IMR-90 (cell line): ENCODE data around the gene MRPS33. TPM values are rescaled to one million over a fixed set of nuclear protein-coding genes. Genes with fewer than 3 reads are reported as not detected.
"Not testable (repeated sequence)": the region's sequence is repeated elsewhere in the genome, so short reads cannot be mapped to it uniquely, and the experiment has no call there.

Experiments used
- ATAC-seq: fragments of 200-7000 bp; cut with Tn5 transposase; 2 replicates; pipeline ENCODE4 v1.9.1; 2020; ENCODE audit warnings: low read depth, mild to moderate bottlenecking, moderate library complexity
- BruUV-seq: library from RNA; stranded (reverse); fragments of 400-500 nt; replicated peaks from 2 replicates; lab custom pipeline; 2021; lab: Mats Ljungman, UMichigan
- CTCF ChIA-PET: fragments of 300-600 bp; formaldehyde crosslinking; extraction: SDS; loops from one replicate; lab custom pipeline; 2021; ENCODE audit warnings: antibody characterized with exemption; lab: Yijun Ruan, JAX
- POLR2A ChIA-PET: fragments of 300-600 bp; sonication (Branson Sonifier 250); formaldehyde crosslinking; loops from one replicate; lab custom pipeline; 2022; ENCODE audit warnings: antibody characterized with exemption; ENCODE audit not compliant: unreplicated experiment; lab: Charles Lee
- DNase-seq: peaks from one replicate; pipeline ENCODE4 v3.0.0; 2013
- H2AFZ ChIP-seq: replicated peaks from 2 replicates; pipeline ENCODE3; 2013; ENCODE audit warnings: low read length, mild to moderate bottlenecking; ENCODE audit not compliant: poor library complexity
- H2AK5ac ChIP-seq: 2 replicates; pipeline ENCODE4 v1.6.1; 2013; ENCODE audit warnings: low read depth, low read length, inconsistent platforms
- H2AK9ac ChIP-seq: replicated peaks from 2 replicates; pipeline ENCODE3; 2013; ENCODE audit warnings: mild to moderate bottlenecking, low read depth, low read length, moderate library complexity; ENCODE audit not compliant: poor library complexity
- H2BK120ac ChIP-seq: 2 replicates; pipeline ENCODE4 v1.6.1; 2013; ENCODE audit warnings: low read depth, low read length, inconsistent platforms
- H2BK15ac ChIP-seq: 3 replicates; pipeline ENCODE4 v1.6.1; 2013; ENCODE audit warnings: low read depth, low read length, inconsistent platforms
- H2BK20ac ChIP-seq: 2 replicates; pipeline ENCODE4 v1.6.1; 2013; ENCODE audit warnings: low read depth, mild to moderate bottlenecking, inconsistent platforms, low read length, moderate library complexity
- H2BK5ac ChIP-seq: 2 replicates; pipeline ENCODE4 v1.6.1; 2013; ENCODE audit warnings: mild to moderate bottlenecking, low read depth, low read length, inconsistent platforms; ENCODE audit not compliant: poor library complexity, severe bottlenecking
- H3K14ac ChIP-seq: replicated peaks from 2 replicates; pipeline ENCODE4 v1.6.1; 2013; ENCODE audit warnings: low read depth, low read length, inconsistent platforms
- H3K18ac ChIP-seq: 2 replicates; pipeline ENCODE4 v1.6.1; 2013; ENCODE audit warnings: low read depth, low read length, control low read depth
- H3K23ac ChIP-seq: 2 replicates; pipeline ENCODE4 v1.6.1; 2013; ENCODE audit warnings: low read depth, low read length, inconsistent platforms
- H3K27ac ChIP-seq: 2 replicates; pipeline ENCODE4 v1.5.1; 2013; ENCODE audit warnings: mild to moderate bottlenecking, control low read depth, low read length; ENCODE audit not compliant: insufficient read depth
- H3K27me3 ChIP-seq: 2 replicates; pipeline ENCODE4 v1.6.1; 2013; ENCODE audit warnings: low read length; ENCODE audit not compliant: control insufficient read depth, insufficient read depth
- H3K36me3 ChIP-seq: 2 replicates; pipeline ENCODE4 v1.6.1; 2013; ENCODE audit warnings: low read length, mixed read lengths; ENCODE audit not compliant: control insufficient read depth, insufficient read depth
- H3K4ac ChIP-seq: 2 replicates; pipeline ENCODE4 v1.6.1; 2013; ENCODE audit warnings: low read depth, low read length, inconsistent platforms
- H3K4me1 ChIP-seq: 2 replicates; pipeline ENCODE4 v1.6.1; 2013; ENCODE audit warnings: low read length, mixed read lengths; ENCODE audit not compliant: control insufficient read depth, insufficient read depth
- H3K4me2 ChIP-seq: 2 replicates; pipeline ENCODE4 v1.6.1; 2013; ENCODE audit warnings: low read depth, mild to moderate bottlenecking, control low read depth, low read length, moderate library complexity
- H3K4me3 ChIP-seq: 2 replicates; pipeline ENCODE4 v1.5.1; 2013; ENCODE audit warnings: low read depth, mild to moderate bottlenecking, control low read depth, low read length, moderate library complexity; ENCODE audit not compliant: insufficient read depth
- H3K56ac ChIP-seq: 2 replicates; pipeline ENCODE4 v1.6.1; 2013; ENCODE audit warnings: low read length, inconsistent platforms; ENCODE audit not compliant: insufficient read depth; ENCODE audit errors: extremely low read depth
- H3K79me1 ChIP-seq, 2 experiments: 2 replicates each; pipeline ENCODE4 v1.6.1; 2013; ENCODE audit warnings: low read length in 2 of 2, inconsistent platforms in 1 of 2, low read depth in 1 of 2
- H3K9ac ChIP-seq: 2 replicates; pipeline ENCODE4 v1.6.1; 2013; ENCODE audit warnings: low read depth, low read length, control low read depth
- H3K9me1 ChIP-seq: 2 replicates; pipeline ENCODE4 v1.6.1; 2013; ENCODE audit warnings: low read length, inconsistent platforms; ENCODE audit not compliant: insufficient read depth
- H3K9me3 ChIP-seq: 2 replicates; pipeline ENCODE4 v1.6.1; 2013; ENCODE audit warnings: low read length; ENCODE audit not compliant: control insufficient read depth, insufficient read depth
- H4K20me1 ChIP-seq: 2 replicates; pipeline ENCODE4 v1.6.1; 2013; ENCODE audit warnings: low read length, inconsistent platforms; ENCODE audit not compliant: insufficient read depth
- H4K5ac ChIP-seq: 2 replicates; pipeline ENCODE4 v1.6.1; 2013; ENCODE audit warnings: mild to moderate bottlenecking, low read depth, low read length, control low read depth
- H4K8ac ChIP-seq, 2 experiments: 2 replicates each; pipeline ENCODE4 v1.6.1; 2013; ENCODE audit warnings: low read depth in 2 of 2, low read length in 2 of 2, control low read depth in 1 of 2, inconsistent platforms in 1 of 2
- H4K91ac ChIP-seq: 2 replicates; pipeline ENCODE4 v1.6.1; 2013; ENCODE audit warnings: low read depth, low read length, inconsistent platforms; ENCODE audit not compliant: insufficient read depth
- WGBS, 2 experiments: methylation state at CpG; one replicate each; pipeline versions ENCODE4 v1.1.5 to v1.1.7; 2013; ENCODE audit warnings: missing lambda C conversion rate in 2 of 2; ENCODE audit not compliant: insufficient read length in 1 of 2; ENCODE audit errors: extremely low coverage in 2 of 2; 5-methylcytosine and 5-hydroxymethylcytosine counted together
- dilution Hi-C: fragments of 300-500 bp; cut with HindIII; formaldehyde crosslinking; loops from one replicate; pipeline ENCODE4 v1.14.3; 2018; ENCODE audit warnings: low sequenced_read_pairs; ENCODE audit not compliant: unreplicated experiment
- in situ Hi-C: fragments of 300-500 bp; cut with MboI; formaldehyde crosslinking; loops from 3 replicates; pipeline ENCODE4 v1.14.3; 2019; ENCODE audit warnings: low sequenced_read_pairs, inconsistent platforms, mixed read lengths
- intact Hi-C: fragments of 100-400 bp; cut with micrococcal nuclease; formaldehyde crosslinking; loops from 2 replicates; pipeline ENCODE4 v1.10.0; 2022
- polyA plus RNA-seq, 3 experiments: library from polyadenylated mRNA; depleted of rRNA; stranded (reverse); fragments of >200 nt; gene quantifications; 2 replicates each; pipeline ENCODE4 v1.2.3, GENCODE V29; 2012; ENCODE audit warnings: low replicate concordance in 1 of 3
- total RNA-seq: library from RNA; depleted of rRNA; stranded (reverse); fragments of >200 nt; gene quantifications from 2 replicates; pipeline ENCODE4 v1.2.3, GENCODE V29; 2012

The MRPS33 gene
- total and polyA plus RNA-seq, 2 of the 4 experiments (the other 2 are of a cell fraction): 14.5 to 33.8 TPM

GRCh38 chr7:141038100-141038499 is 23.3 kb upstream of the MRPS33 start:
- H2AFZ ChIP-seq, H3K4me2 ChIP-seq, H3K9ac ChIP-seq, in situ Hi-C loops, H3K36me3 ChIP-seq, dilution Hi-C loops, ATAC-seq, H4K8ac ChIP-seq, H3K9me3 ChIP-seq, H3K9me1 ChIP-seq, BruUV-seq, H4K20me1 ChIP-seq, H2AK9ac ChIP-seq, H2AK5ac ChIP-seq, H3K79me1 ChIP-seq, DNase-seq, H2BK5ac ChIP-seq, intact Hi-C loops, H3K27me3 ChIP-seq, POLR2A ChIA-PET, H4K5ac ChIP-seq, H2BK120ac ChIP-seq, H3K56ac ChIP-seq, H3K18ac ChIP-seq, H3K14ac ChIP-seq, H3K4me1 ChIP-seq, CTCF ChIA-PET, H3K4me3 ChIP-seq, H4K91ac ChIP-seq, H3K4ac ChIP-seq, H3K23ac ChIP-seq, H2BK20ac ChIP-seq, H3K27ac ChIP-seq, H2BK15ac ChIP-seq: not testable (repeated sequence)
- WGBS, 2 experiments: no CpG with 5 or more reads among the region's 3 CpGs

DNA sequence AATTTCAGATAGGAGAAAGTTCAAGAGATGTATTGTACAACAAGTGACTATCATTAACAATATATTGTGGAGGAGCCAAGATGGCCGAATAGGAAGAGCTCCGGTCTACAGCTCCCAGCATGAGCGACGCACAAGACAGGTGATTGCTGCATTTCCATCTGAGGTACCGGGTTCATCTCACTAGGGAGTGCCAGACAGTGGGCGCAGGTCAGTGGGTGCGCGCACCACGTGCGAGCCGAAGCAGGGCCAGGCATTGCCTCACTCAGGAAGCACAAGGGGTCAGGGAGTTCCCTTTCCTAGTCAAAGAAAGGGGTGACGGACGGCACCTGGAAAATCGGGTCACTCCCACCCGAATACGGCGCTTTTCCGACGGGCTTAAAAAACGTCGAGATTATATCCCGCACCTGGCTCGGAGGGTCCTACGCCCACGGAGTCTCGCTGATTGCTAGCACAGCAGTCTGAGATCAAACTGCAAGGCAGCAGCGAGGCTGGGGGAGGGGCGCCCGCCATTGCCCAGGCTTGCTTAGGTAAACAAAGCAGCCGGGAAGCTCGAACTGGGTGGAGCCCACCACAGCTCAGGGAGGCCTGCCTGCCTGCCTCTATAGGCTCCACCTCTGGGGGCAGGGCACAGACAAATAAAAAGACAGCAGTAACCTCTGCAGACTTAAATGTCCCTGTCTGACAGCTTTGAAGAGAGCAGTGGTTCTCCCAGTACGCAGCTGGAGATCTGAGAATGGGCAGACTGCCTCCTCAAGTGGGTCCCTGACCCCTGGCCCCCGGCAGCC is 18.0 kb upstream of the MRPS33 start:
- H4K91ac ChIP-seq, H3K23ac ChIP-seq, H2AFZ ChIP-seq, H3K9me1 ChIP-seq, DNase-seq, H3K27me3 ChIP-seq, H2BK120ac ChIP-seq, H3K4ac ChIP-seq, H2AK5ac ChIP-seq, CTCF ChIA-PET, H3K9me3 ChIP-seq, H4K5ac ChIP-seq, H2BK5ac ChIP-seq, BruUV-seq, H3K14ac ChIP-seq, H4K8ac ChIP-seq, H3K18ac ChIP-seq, POLR2A ChIA-PET, H4K20me1 ChIP-seq, intact Hi-C loops, H2BK20ac ChIP-seq, in situ Hi-C loops, H2BK15ac ChIP-seq, H2AK9ac ChIP-seq, H3K27ac ChIP-seq, H3K4me3 ChIP-seq, dilution Hi-C loops, H3K9ac ChIP-seq, H3K4me2 ChIP-seq, H3K56ac ChIP-seq, H3K79me1 ChIP-seq, H3K36me3 ChIP-seq, ATAC-seq, H3K4me1 ChIP-seq: not testable (repeated sequence)
- WGBS, 2 experiments: no CpG with 5 or more reads among the region's 33 CpGs
